ENCODE data around the gene DISC1. TPM values are rescaled to one million over a fixed set of nuclear protein-coding genes. Genes with fewer than 3 reads are reported as not detected.
A peak's percentile ranks its signal among the peaks of the same experiment; 100 is the strongest.

DISC1 gene
- total RNA-seq, 2 experiments from 2014 or later = 3.5 to 5.0 TPM

GRCh38 chr1:232009741-232010140 lies 383.2 kb downstream of the DISC1 start:
- POLR2A ChIA-PET = no interaction called here
- no peak overlapping the region for H3K27ac Mint-ChIP-seq

GRCh38 chr1:232011961-232012360 lies 385.4 kb downstream of the DISC1 start:
- intact Hi-C loops (cut with micrococcal nuclease) = no loop called here
- ChIA-PET POLR2A (no interaction called here), CTCF (no interaction called here)
- ATAC-seq (no peak), DNase-seq (no peak)
- Mint-ChIP-seq H3K36me3 (ENCODE audit: low read depth) (no peaks in the 10 kb centered on the region), H3K27me3 (no peaks in the 10 kb centered on the region), H3K27ac (no peak overlapping the region), H3K9me3 (no peaks in the 10 kb centered on the region), H3K4me3 (no peak overlapping the region), H3K4me1 (ENCODE audit: low read depth) (no peaks in the 10 kb centered on the region)
- TF ChIP-seq CTCF (IDR thresholded peaks at IDR 0.05) = no peak

More at GRCh38 chr1:232009741-232010140, 383.2 kb downstream of the DISC1 start:
- ATAC-seq (no peak), DNase-seq (peak; percentile 4)
- CTCF ChIA-PET = no interaction called here
- Mint-ChIP-seq H3K9me3 (no peaks in the 10 kb centered on the region), H3K36me3 (ENCODE audit: low read depth) (no peaks in the 10 kb centered on the region), H3K27me3 (no peaks in the 10 kb centered on the region), H3K4me3 (no peak overlapping the region), H3K4me1 (ENCODE audit: low read depth) (peaks cover 3% of the 10 kb centered on the region)
- intact Hi-C loops (cut with micrococcal nuclease) = no loop called here
- no peak for TF ChIP-seq CTCF (IDR thresholded peaks at IDR 0.05)

- Mint-ChIP-seq H3K4me1 (ENCODE audit: low read depth) (no peaks in the 10 kb centered on the region), H3K9me3 (no peaks in the 10 kb centered on the region), H3K27me3 (no peaks in the 10 kb centered on the region), H3K4me3 (no peak overlapping the region), H3K36me3 (ENCODE audit: low read depth) (no peaks in the 10 kb centered on the region), H3K27ac (no peak overlapping the region)
- TF ChIP-seq CTCF (IDR thresholded peaks at IDR 0.05) = no peak
- ChIA-PET POLR2A (no interaction called here), CTCF (no interaction called here)
- ATAC-seq = no peak
- DNase-seq = no peak
- intact Hi-C loops (cut with micrococcal nuclease) = no loop called here
Measured at GRCh38 chr1:232012773-232013386, 386.3 kb downstream of the DISC1 start.

- Mint-ChIP-seq H3K4me1 (ENCODE audit: low read depth) (no peaks in the 10 kb centered on the region), H3K4me3 (no peak overlapping the region), H3K9me3 (no peaks in the 10 kb centered on the region), H3K27me3 (no peaks in the 10 kb centered on the region), H3K36me3 (ENCODE audit: low read depth) (no peaks in the 10 kb centered on the region), H3K27ac (no peak overlapping the region)
- POLR2A ChIA-PET = no interaction called here
- CTCF ChIA-PET = interaction anchor here (0.6 to 1.1 kb wide), 2 partner anchors 18 to 258 kb away, joined by 3 read pairs; no protein-coding TSS in a partner anchor
- intact Hi-C loops (cut with micrococcal nuclease) = no loop called here
- TF ChIP-seq CTCF (IDR thresholded peaks at IDR 0.05) = no peak
- ATAC-seq (no peak), DNase-seq (no peak)
Measured at GRCh38 chr1:232014941-232015340, 388.4 kb downstream of the DISC1 start.

GRCh38 chr1:232016616-232017015 lies 390.0 kb downstream of the DISC1 start:
- H3K27ac Mint-ChIP-seq = no peak overlapping the region
- H3K4me1 Mint-ChIP-seq (ENCODE audit: low read depth) = no peaks in the 10 kb centered on the region
- POLR2A ChIA-PET = no interaction called here
- DNase-seq (no peak), ATAC-seq (no peak)
- no peaks in the 10 kb centered on the region for H3K27me3 Mint-ChIP-seq
- H3K9me3 Mint-ChIP-seq = no peaks in the 10 kb centered on the region
- CTCF ChIA-PET = no interaction called here
- H3K4me3 Mint-ChIP-seq = no peak overlapping the region
- TF ChIP-seq CTCF (IDR thresholded peaks at IDR 0.05) = no peak
- H3K36me3 Mint-ChIP-seq (ENCODE audit: low read depth) = no peaks in the 10 kb centered on the region
- intact Hi-C loops (cut with micrococcal nuclease) = no loop called here

All from activated CD8-positive, alpha-beta T cell treated with anti-CD3 and anti-CD28 coated beads for 36 hours (primary cell).